Coronary artery (tissue), 2 donors: ENCODE results near the gene PARP8.

ENCODE experiments used
- DNase-seq: peaks from one replicate; pipeline ENCODE4 v3.0.0-alpha.2; 2017; ENCODE audit warnings: low spot score
- H3K27ac ChIP-seq, 2 donors: fragments of 200-600 bp; sonication (generic); one replicate each; pipeline ENCODE4 v1.5.1; 2016 to 2019
- H3K4me3 ChIP-seq: fragments of 200-600 bp; sonication (generic); 2 replicates; pipeline ENCODE4 v1.5.1; 2016; ENCODE audit warnings: mild to moderate bottlenecking, moderate library complexity
- TF ChIP-seq, protein P1 (sequence below): fragments of 200-600 bp; sonication (generic); IDR thresholded peaks from one replicate; pipeline ENCODE4 v1.5.1; 2019; ENCODE audit warnings: antibody characterized with exemption

The PARP8 gene

DNA sequence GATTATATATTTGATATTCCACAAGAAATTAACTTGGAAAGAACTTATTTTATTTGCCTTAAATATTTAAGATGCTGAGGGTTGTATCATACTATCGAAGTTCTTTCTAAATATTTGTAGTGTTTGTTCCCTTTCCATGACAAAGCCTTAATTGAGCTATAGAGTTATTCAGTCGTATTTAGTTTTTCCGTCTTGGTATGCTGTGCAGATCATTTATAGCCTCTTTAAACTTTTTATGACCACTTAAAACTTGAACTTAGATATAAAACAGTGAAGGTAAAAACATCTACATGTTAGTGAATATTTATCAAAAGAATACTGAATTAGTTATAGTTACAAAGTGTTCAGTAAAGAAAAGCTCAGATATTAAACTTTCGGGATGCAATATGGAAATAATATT, 74.4 kb downstream of the PARP8 start:
- DNase-seq = no peak
- no peak overlapping the region for H3K27ac ChIP-seq
- TF ChIP-seq, protein P1, sequence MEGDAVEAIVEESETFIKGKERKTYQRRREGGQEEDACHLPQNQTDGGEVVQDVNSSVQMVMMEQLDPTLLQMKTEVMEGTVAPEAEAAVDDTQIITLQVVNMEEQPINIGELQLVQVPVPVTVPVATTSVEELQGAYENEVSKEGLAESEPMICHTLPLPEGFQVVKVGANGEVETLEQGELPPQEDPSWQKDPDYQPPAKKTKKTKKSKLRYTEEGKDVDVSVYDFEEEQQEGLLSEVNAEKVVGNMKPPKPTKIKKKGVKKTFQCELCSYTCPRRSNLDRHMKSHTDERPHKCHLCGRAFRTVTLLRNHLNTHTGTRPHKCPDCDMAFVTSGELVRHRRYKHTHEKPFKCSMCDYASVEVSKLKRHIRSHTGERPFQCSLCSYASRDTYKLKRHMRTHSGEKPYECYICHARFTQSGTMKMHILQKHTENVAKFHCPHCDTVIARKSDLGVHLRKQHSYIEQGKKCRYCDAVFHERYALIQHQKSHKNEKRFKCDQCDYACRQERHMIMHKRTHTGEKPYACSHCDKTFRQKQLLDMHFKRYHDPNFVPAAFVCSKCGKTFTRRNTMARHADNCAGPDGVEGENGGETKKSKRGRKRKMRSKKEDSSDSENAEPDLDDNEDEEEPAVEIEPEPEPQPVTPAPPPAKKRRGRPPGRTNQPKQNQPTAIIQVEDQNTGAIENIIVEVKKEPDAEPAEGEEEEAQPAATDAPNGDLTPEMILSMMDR = no peak

DNA sequence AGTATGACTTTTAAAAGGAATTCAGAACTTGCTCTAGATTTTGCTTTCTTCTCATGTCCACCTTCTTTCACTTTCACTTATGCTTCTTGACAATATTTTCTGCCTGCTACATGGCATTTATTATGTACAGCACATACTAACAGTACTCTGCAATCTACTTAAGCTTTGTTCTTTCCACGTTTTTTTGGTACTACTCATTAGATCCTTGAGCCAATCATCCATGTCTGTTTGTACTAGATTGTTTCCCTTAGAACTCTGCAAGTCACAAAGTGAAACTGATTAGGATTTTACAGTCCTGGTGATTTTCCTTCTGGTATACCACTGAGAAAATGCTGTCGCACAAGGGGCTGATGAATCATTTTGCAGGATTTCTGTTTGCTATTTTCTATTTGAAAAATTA, 78.3 kb downstream of the PARP8 start:
- peak overlapping the region; percentile 61 for H3K4me3 ChIP-seq

More for the DNA sequence above, 74.4 kb downstream of the PARP8 start:
- H3K4me3 ChIP-seq = no peak overlapping the region

DNA sequence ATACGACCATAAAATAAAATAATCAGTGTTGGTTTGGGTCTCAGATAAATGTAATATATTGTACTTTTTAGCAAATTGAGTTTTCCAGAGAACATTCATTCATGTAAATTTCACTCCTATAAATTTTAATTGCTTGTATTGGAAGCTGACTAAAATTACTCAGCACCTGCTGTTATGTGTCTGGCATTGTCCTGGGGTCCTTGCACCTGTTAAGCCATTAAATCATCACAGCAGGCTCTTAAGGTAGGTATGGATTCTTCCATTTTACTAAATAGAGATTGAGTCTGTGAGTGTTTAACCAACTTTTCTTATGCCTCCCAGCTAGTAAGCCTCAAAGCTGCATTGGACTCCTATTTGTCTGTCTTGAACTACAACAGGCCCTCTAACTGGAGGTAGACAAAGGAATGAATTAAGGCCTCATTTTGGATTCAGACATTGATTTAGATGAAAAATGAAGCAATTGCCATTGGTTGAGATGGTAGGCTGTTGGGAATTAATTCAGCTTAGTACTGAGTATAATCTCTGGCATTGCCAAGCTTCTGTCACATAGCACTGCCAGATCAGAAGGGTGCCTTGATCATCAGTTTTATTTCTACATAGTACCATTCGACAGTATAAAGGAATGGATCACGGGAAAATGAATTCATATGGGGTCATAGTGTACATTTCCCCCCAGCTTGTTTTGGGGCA, 78.9 kb downstream of the PARP8 start:
- no peak for DNase-seq
- TF ChIP-seq, protein P1 = no peak
- Histone ChIP-seq H3K4me3 (peak overlapping the region; percentile 61), H3K27ac (peak overlapping the region in 1 of 2 donors; percentile 57)

More for the DNA sequence above, 78.3 kb downstream of the PARP8 start:
- TF ChIP-seq, protein P1 = no peak
- no peak for DNase-seq
- H3K27ac ChIP-seq = peak overlapping the region in 1 of 2 donors; percentile 57

DNA sequence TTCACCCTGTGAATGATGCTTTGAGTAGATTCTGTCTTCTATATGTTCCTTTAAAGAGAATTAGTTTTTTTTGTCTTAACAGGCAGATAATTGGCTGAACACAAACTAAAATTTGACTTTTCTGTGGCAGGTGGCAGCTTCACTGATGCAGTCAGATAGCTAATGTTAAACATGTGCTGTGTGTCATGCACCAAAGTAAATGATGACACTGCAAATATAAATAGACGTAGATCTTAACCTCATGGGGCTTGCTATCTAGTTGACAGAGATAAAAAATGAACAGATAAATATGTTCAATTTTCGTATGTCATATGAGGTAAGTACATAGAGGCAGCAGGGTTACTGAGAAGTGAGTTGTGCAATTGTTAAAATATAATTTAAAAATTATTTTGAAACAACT, 82.7 kb downstream of the PARP8 start:
- TF ChIP-seq, protein P1 = no peak
- DNase-seq = no peak
- Histone ChIP-seq H3K27ac (no peak overlapping the region), H3K4me3 (no peak overlapping the region)

DNA sequence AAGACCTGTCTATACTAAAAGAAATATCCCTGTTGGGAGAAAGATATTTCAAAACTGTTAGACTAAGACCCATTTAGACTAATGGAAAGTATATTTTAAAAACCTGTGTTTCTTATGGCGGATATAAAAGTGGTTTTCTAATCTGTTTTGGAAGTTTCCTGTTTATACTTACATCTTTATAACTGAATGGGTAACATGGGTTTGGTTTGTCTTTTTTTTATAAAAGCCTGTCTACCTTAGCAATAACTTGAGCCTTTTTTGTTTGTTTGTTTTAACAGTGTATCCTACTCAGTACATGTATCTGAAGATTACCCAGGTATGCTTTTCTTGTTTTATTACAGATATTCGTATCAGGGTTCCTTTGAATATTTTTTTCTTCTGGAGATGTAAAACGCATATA, 83.4 kb downstream of the PARP8 start:
- DNase-seq = no peak
- no peak overlapping the region for H3K27ac ChIP-seq
- no peak overlapping the region for H3K4me3 ChIP-seq
- TF ChIP-seq, protein P1 = no peak

DNA sequence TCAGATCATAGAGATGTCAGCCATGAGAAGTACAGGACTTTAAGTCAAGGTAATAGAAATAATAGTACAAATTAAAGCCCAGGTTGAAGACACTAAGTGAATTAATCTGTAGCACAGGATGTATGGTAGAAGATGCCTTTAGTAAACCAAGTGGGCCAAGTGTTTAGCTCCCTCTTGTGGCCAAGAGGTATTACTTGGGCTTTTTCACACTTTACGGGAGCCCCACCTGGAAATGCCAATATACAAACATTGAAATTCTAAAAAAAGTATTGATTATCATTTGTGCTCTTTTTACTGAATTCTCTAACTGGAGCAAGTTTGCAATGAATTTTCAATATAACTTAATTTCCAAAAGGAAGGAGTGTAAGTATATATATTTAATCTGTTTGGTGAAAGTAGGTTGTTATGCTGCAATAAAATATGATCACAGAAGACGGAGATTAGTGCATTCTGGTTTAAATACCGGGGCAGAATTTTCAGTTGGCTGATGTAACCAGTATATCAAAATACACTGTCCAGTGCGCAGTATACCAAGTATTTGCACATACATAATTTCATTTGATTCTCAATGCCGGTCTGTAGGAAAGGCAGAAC, 84.7 kb downstream of the PARP8 start:
- DNase-seq = no peak
- no peak overlapping the region for H3K4me3 ChIP-seq
- TF ChIP-seq, protein P1 = peak; percentile 61
- no peak overlapping the region for H3K27ac ChIP-seq

DNA sequence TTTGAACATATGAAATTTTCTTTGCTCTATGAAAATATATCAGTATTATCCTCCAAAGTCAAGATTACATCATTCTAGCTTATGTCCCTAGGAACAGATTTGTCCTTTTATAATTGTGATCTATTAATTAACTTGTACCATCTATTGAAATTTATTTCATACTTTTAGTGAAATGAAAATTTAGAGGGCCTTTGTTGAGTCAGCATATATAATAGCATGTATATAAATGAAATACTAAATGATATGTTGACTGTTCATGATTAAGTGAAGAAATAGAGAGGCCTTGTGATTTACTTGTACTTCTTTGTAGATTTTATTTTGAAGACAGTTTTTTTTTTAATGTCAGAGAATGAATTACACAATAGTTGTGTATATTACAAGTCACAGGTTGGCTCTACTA, 86.4 kb downstream of the PARP8 start:
- no peak overlapping the region for H3K4me3 ChIP-seq
- DNase-seq = no peak
- H3K27ac ChIP-seq = no peak overlapping the region
- TF ChIP-seq, protein P1 = no peak
